ENCODE measurements around the gene CADM2.

CADM2 gene

GRCh38 chr3:86037916-86038315 lies 1079.1 kb downstream of the CADM2 start:
- Histone ChIP-seq H3K27me3 (ENCODE audit: control insufficient read depth in 1 of 2, insufficient read depth in 2 of 2, low read length in 2 of 2) (no peaks in the 10 kb centered on the region), H3K4me3 (ENCODE audit: low read depth in 1 of 2, low read length in 2 of 2) (no peak overlapping the region), H3K9me3 (ENCODE audit: low read length) (peaks cover 6% of the 10 kb centered on the region), H3K4me1 (ENCODE audit: insufficient read depth, low read length) (no peaks in the 10 kb centered on the region), H3K36me3 (ENCODE audit: insufficient read depth, low read length) (no peaks in the 10 kb centered on the region), H3K27ac (ENCODE audit: low read depth, low read length) (no peak overlapping the region), H3K9ac (ENCODE audit: low read length) (no peak overlapping the region)

GRCh38 chr3:86046436-86047136 lies 1087.8 kb downstream of the CADM2 start:
- Histone ChIP-seq H3K9me3 (ENCODE audit: low read length) (no peaks in the 10 kb centered on the region), H3K27ac (ENCODE audit: low read depth, low read length) (no peak overlapping the region), H3K27me3 (ENCODE audit: control insufficient read depth in 1 of 2, insufficient read depth in 2 of 2, low read length in 2 of 2) (no peaks in the 10 kb centered on the region), H3K9ac (ENCODE audit: low read length) (no peak overlapping the region), H3K4me1 (ENCODE audit: insufficient read depth, low read length) (no peaks in the 10 kb centered on the region), H3K4me3 (ENCODE audit: low read depth in 1 of 2, low read length in 2 of 2) (no peak overlapping the region), H3K36me3 (ENCODE audit: insufficient read depth, low read length) (no peaks in the 10 kb centered on the region)

GRCh38 chr3:86047161-86047560 lies 1088.4 kb downstream of the CADM2 start:
- H3K27me3 ChIP-seq (ENCODE audit: control insufficient read depth in 1 of 2, insufficient read depth in 2 of 2, low read length in 2 of 2) = no peaks in the 10 kb centered on the region
- H3K4me3 ChIP-seq (ENCODE audit: low read depth in 1 of 2, low read length in 2 of 2) = no peak overlapping the region
- no peak overlapping the region for H3K27ac ChIP-seq (ENCODE audit: low read depth, low read length)
- H3K9ac ChIP-seq (ENCODE audit: low read length) = no peak overlapping the region
- no peaks in the 10 kb centered on the region for H3K36me3 ChIP-seq (ENCODE audit: insufficient read depth, low read length)
- no peaks in the 10 kb centered on the region for H3K9me3 ChIP-seq (ENCODE audit: low read length)
- no peaks in the 10 kb centered on the region for H3K4me1 ChIP-seq (ENCODE audit: insufficient read depth, low read length)

GRCh38 chr3:86051058-86051457 lies 1092.3 kb downstream of the CADM2 start:
- H3K27ac ChIP-seq (ENCODE audit: low read depth, low read length) = no peak overlapping the region
- H3K27me3 ChIP-seq (ENCODE audit: control insufficient read depth in 1 of 2, insufficient read depth in 2 of 2, low read length in 2 of 2) = no peaks in the 10 kb centered on the region
- no peak overlapping the region for H3K4me3 ChIP-seq (ENCODE audit: low read depth in 1 of 2, low read length in 2 of 2)
- H3K36me3 ChIP-seq (ENCODE audit: insufficient read depth, low read length) = no peaks in the 10 kb centered on the region
- no peaks in the 10 kb centered on the region for H3K9me3 ChIP-seq (ENCODE audit: low read length)
- no peaks in the 10 kb centered on the region for H3K4me1 ChIP-seq (ENCODE audit: insufficient read depth, low read length)
- no peak overlapping the region for H3K9ac ChIP-seq (ENCODE audit: low read length)

- Histone ChIP-seq H3K27me3 (ENCODE audit: control insufficient read depth in 1 of 2, insufficient read depth in 2 of 2, low read length in 2 of 2) (no peaks in the 10 kb centered on the region), H3K9ac (ENCODE audit: low read length) (no peak overlapping the region), H3K4me3 (ENCODE audit: low read depth in 1 of 2, low read length in 2 of 2) (no peak overlapping the region), H3K27ac (ENCODE audit: low read depth, low read length) (no peak overlapping the region), H3K4me1 (ENCODE audit: insufficient read depth, low read length) (no peaks in the 10 kb centered on the region), H3K36me3 (ENCODE audit: insufficient read depth, low read length) (no peaks in the 10 kb centered on the region), H3K9me3 (ENCODE audit: low read length) (no peaks in the 10 kb centered on the region)
Measured at GRCh38 chr3:86056032-86056431, 1097.2 kb downstream of the CADM2 start.

GRCh38 chr3:86056962-86057361 lies 1098.2 kb downstream of the CADM2 start:
- no peak overlapping the region for H3K9ac ChIP-seq (ENCODE audit: low read length)
- no peaks in the 10 kb centered on the region for H3K36me3 ChIP-seq (ENCODE audit: insufficient read depth, low read length)
- no peak overlapping the region for H3K4me3 ChIP-seq (ENCODE audit: low read depth in 1 of 2, low read length in 2 of 2)
- no peak overlapping the region for H3K27ac ChIP-seq (ENCODE audit: low read depth, low read length)
- H3K9me3 ChIP-seq (ENCODE audit: low read length) = no peaks in the 10 kb centered on the region
- no peaks in the 10 kb centered on the region for H3K4me1 ChIP-seq (ENCODE audit: insufficient read depth, low read length)
- no peaks in the 10 kb centered on the region for H3K27me3 ChIP-seq (ENCODE audit: control insufficient read depth in 1 of 2, insufficient read depth in 2 of 2, low read length in 2 of 2)

GRCh38 chr3:86073799-86074198 lies 1115.0 kb downstream of the CADM2 start:
- no peak overlapping the region for H3K4me3 ChIP-seq (ENCODE audit: low read depth in 1 of 2, low read length in 2 of 2)
- H3K9ac ChIP-seq (ENCODE audit: low read length) = no peak overlapping the region
- H3K36me3 ChIP-seq (ENCODE audit: insufficient read depth, low read length) = no peaks in the 10 kb centered on the region
- no peaks in the 10 kb centered on the region for H3K27me3 ChIP-seq (ENCODE audit: control insufficient read depth in 1 of 2, insufficient read depth in 2 of 2, low read length in 2 of 2)
- no peak overlapping the region for H3K27ac ChIP-seq (ENCODE audit: low read depth, low read length)
- H3K9me3 ChIP-seq (ENCODE audit: low read length) = no peaks in the 10 kb centered on the region
- no peaks in the 10 kb centered on the region for H3K4me1 ChIP-seq (ENCODE audit: insufficient read depth, low read length)

GRCh38 chr3:86087160-86087871 lies 1128.5 kb downstream of the CADM2 start:
- H3K9ac ChIP-seq (ENCODE audit: low read length) = no peak overlapping the region
- no peaks in the 10 kb centered on the region for H3K4me1 ChIP-seq (ENCODE audit: insufficient read depth, low read length)
- H3K27ac ChIP-seq (ENCODE audit: low read depth, low read length) = no peak overlapping the region
- no peaks in the 10 kb centered on the region for H3K36me3 ChIP-seq (ENCODE audit: insufficient read depth, low read length)
- no peak overlapping the region for H3K4me3 ChIP-seq (ENCODE audit: low read depth in 1 of 2, low read length in 2 of 2)
- no peaks in the 10 kb centered on the region for H3K27me3 ChIP-seq (ENCODE audit: control insufficient read depth in 1 of 2, insufficient read depth in 2 of 2, low read length in 2 of 2)
- no peaks in the 10 kb centered on the region for H3K9me3 ChIP-seq (ENCODE audit: low read length)

- Histone ChIP-seq H3K36me3 (ENCODE audit: insufficient read depth, low read length) (no peaks in the 10 kb centered on the region), H3K9ac (ENCODE audit: low read length) (no peak overlapping the region)
Measured at GRCh38 chr3:86104154-86104553, 1145.4 kb downstream of the CADM2 start.

GRCh38 chr3:86109434-86109833 lies 1150.6 kb downstream of the CADM2 start:
- no peaks in the 10 kb centered on the region for H3K4me1 ChIP-seq (ENCODE audit: insufficient read depth, low read length)
- H3K36me3 ChIP-seq (ENCODE audit: insufficient read depth, low read length) = no peaks in the 10 kb centered on the region
- no peak overlapping the region for H3K9ac ChIP-seq (ENCODE audit: low read length)
- no peaks in the 10 kb centered on the region for H3K27me3 ChIP-seq (ENCODE audit: control insufficient read depth in 1 of 2, insufficient read depth in 2 of 2, low read length in 2 of 2)
- no peaks in the 10 kb centered on the region for H3K9me3 ChIP-seq (ENCODE audit: low read length)
- no peak overlapping the region for H3K4me3 ChIP-seq (ENCODE audit: low read depth in 1 of 2, low read length in 2 of 2)
- no peak overlapping the region for H3K27ac ChIP-seq (ENCODE audit: low read depth, low read length)

More at GRCh38 chr3:86104154-86104553, 1145.4 kb downstream of the CADM2 start:
- Histone ChIP-seq H3K4me3 (ENCODE audit: low read depth in 1 of 2, low read length in 2 of 2) (no peak overlapping the region), H3K27me3 (ENCODE audit: control insufficient read depth in 1 of 2, insufficient read depth in 2 of 2, low read length in 2 of 2) (no peaks in the 10 kb centered on the region), H3K9me3 (ENCODE audit: low read length) (no peaks in the 10 kb centered on the region), H3K4me1 (ENCODE audit: insufficient read depth, low read length) (no peaks in the 10 kb centered on the region), H3K27ac (ENCODE audit: low read depth, low read length) (no peak overlapping the region)

All from muscle layer of colon (tissue), 2 donors.